Bronchial epithelial cell (primary cell): Measurements from ENCODE around the gene TAOK3. TPM values are rescaled to one million over a fixed set of nuclear protein-coding genes. Genes with fewer than 3 reads are reported as not detected.

Experiments used
- DNase-seq: peaks from one replicate; pipeline ENCODE4 v3.0.0-alpha.2; 2010; ENCODE audit warnings: low read depth
- FAIRE-seq: peaks from 2 replicates; lab custom pipeline; 2011; peaks lifted over from hg19 to GRCh38; lab: Jason Lieb, UNC
- H3K27me3 ChIP-seq: 2 replicates; pipeline ENCODE4 v1.5.1; 2011; ENCODE audit warnings: low read length; ENCODE audit not compliant: control insufficient read depth, insufficient read depth
- H3K36me3 ChIP-seq: 2 replicates; pipeline ENCODE4 v1.5.1; 2011; ENCODE audit warnings: low read length; ENCODE audit not compliant: control insufficient read depth, insufficient read depth
- H3K4me3 ChIP-seq: 2 replicates; pipeline ENCODE4 v1.5.1; 2011; ENCODE audit warnings: mild to moderate bottlenecking, low read depth, low read length, control low read depth
- CTCF ChIP-seq: IDR thresholded peaks from 2 replicates; pipeline ENCODE4 v1.5.1; 2011; ENCODE audit warnings: mild to moderate bottlenecking, moderate library complexity, low read length, control low read depth, inconsistent platforms; ENCODE audit not compliant: insufficient read depth, severe bottlenecking
- total RNA-seq: library from RNA; depleted of rRNA; stranded (reverse); fragments of >200 nt; gene quantifications from 2 replicates; pipeline ENCODE4 v1.2.1, GENCODE V29; 2014

Gene TAOK3
- total RNA-seq, 1 donor from 2014 or later = 25.3 TPM

- TF ChIP-seq CTCF = no peak
- Histone ChIP-seq H3K36me3 (no peaks in the 10 kb centered on the region), H3K27me3 (no peaks in the 10 kb centered on the region), H3K4me3 (no peak overlapping the region)
- no peak for FAIRE-seq
- no peak for DNase-seq
These were observed 45.3 kb downstream of the TAOK3 start for GRCh38 chr12:118327391-118327790.

DNA sequence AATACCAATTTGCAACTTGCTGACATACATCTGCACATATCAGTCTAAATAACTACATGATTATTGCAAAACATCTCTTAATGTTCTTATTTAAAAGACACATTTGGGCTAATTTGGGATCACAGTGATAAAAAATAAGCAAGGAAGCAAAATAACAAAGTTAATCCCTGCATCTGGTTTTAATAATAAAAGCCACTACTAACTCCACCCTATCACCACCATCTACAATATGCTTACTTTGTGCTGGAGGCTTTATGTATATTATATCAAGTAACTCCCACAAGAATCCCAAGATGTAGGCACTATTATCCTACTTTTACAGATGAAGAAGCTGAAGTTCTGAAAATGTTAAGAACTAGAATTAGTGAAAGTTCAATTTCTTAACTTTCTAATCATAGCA is 45.7 kb downstream of the TAOK3 start:
- FAIRE-seq (no peak), DNase-seq (no peak)
- no peaks in the 10 kb centered on the region for H3K36me3 ChIP-seq
- no peaks in the 10 kb centered on the region for H3K27me3 ChIP-seq
- no peak for TF ChIP-seq CTCF
- H3K4me3 ChIP-seq = no peak overlapping the region

- DNase-seq (no peak), FAIRE-seq (no peak)
- no peak for TF ChIP-seq CTCF
- H3K27me3 ChIP-seq = no peaks in the 10 kb centered on the region
- H3K36me3 ChIP-seq = no peaks in the 10 kb centered on the region
- no peak overlapping the region for H3K4me3 ChIP-seq
These were observed 47.6 kb downstream of the TAOK3 start for GRCh38 chr12:118325081-118325480.

DNA sequence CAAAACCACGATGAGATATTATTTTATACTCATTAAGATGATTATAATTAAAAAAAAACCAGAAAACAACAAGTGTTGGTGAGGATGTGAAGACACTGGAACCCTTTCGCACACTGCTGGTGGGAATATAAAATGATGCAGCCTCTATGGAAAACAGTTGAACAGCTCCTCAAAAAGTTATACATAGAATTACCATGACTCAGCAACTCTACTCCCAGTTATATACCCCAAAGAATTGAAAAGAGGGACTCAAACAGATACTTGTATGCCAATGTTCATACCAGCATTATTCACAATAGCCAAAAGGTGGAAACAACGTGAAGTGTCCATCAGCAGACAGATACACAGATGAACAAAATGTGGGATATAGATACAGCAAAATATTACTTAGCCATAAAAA is 53.1 kb downstream of the TAOK3 start:
- Histone ChIP-seq H3K36me3 (no peaks in the 10 kb centered on the region), H3K27me3 (no peaks in the 10 kb centered on the region), H3K4me3 (no peak overlapping the region)
- FAIRE-seq (no peak), DNase-seq (no peak)
- no peak for TF ChIP-seq CTCF

DNA sequence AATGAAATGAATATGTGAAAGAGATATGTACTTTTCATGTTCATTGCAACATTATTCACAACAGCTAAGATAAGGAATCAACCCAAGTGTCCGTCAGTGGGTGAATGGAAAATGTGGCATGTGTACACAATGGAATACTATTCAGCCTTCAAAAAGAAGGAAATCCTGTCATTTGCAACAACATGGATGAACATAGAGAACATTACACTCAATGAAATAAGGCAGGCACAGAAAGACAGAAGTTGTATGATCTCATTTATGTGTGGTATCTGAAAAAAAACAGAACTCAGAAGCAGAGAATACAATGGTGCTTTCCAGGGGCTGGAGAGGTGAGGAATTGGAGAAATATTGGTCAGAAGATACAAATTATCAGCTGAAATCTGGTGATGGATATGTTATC is 54.0 kb downstream of the TAOK3 start:
- FAIRE-seq (no peak), DNase-seq (no peak)
- H3K27me3 ChIP-seq = no peaks in the 10 kb centered on the region
- H3K4me3 ChIP-seq = no peak overlapping the region
- no peak for TF ChIP-seq CTCF
- no peaks in the 10 kb centered on the region for H3K36me3 ChIP-seq

DNA sequence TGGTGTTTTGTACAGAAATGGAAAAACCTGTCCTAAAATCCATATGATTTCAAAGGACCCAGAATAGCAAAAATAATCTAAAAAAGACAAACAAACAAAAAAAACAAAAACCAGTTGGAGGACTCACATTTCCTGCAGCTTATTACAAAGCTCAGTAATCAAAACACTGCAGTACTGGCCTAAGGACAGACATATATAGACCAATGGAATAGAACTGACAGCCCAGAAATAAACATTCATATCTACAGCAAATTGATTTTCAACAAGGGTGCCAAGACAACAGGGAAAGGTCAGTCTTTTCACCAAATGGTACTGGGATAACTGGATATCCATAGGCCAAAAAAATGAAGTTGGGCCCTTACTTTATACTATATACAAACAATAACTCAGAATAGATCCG is 55.0 kb downstream of the TAOK3 start:
- DNase-seq (no peak), FAIRE-seq (no peak)
- H3K27me3 ChIP-seq = no peaks in the 10 kb centered on the region
- no peak for TF ChIP-seq CTCF
- no peak overlapping the region for H3K4me3 ChIP-seq
- no peaks in the 10 kb centered on the region for H3K36me3 ChIP-seq
